ENCODE measurements around the gene RAD51B.
"Not testable (repeated sequence)": the region's sequence is repeated elsewhere in the genome, so short reads cannot be mapped to it uniquely, and the experiment has no call there.

The RAD51B gene

GRCh38 chr14:68426661-68427549 is 607.3 kb downstream of the RAD51B start:
- no peak for DNase-seq

- DNase-seq, result no peak
These were observed 607.9 kb downstream of the RAD51B start for GRCh38 chr14:68427550-68427890.

DNA sequence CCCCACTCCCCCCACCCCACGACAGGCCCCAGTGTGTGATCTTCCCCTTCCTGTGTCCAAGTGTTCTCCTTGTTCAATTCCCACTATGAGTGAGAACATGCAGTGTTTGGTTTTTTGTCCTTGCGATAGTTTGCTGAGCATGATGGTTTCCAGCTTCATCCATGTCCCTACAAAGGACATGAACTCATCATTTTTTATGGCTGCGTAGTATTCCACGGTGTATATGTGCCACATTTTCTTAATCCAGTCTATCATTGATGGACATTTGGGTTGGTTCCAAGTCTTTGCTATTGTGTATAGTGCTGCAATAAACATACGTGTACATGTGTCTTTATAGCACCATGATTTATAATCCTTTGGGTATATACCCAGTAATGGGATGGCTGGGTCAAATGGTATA is 609.3 kb downstream of the RAD51B start:
- DNase-seq, result not testable (repeated sequence)

- DNase-seq, result not testable (repeated sequence)
These were observed 614.6 kb downstream of the RAD51B start for GRCh38 chr14:68434173-68434572.

- not testable (repeated sequence) for DNase-seq
These were observed 616.1 kb downstream of the RAD51B start for GRCh38 chr14:68435631-68436030.

DNA sequence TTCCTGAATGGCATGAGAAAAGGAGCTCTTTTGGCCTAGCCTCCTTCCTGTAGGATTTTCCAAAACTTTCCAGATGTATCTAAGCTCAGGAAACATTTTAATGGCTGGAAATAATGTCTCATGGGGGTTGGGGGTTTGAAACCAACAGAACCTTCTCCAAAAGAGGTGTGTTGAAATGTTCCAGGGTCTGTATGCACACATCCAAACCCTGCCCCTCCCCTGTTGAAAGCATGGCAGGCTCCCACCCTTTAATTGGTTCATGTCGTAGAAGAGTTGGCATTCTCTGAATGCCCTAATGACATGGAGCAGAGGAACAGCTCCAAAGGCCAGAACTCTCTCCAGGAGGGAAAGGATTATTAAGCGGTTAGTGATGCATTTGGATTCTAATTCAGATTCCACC is 620.1 kb downstream of the RAD51B start:
- DNase-seq, result no peak

DNA sequence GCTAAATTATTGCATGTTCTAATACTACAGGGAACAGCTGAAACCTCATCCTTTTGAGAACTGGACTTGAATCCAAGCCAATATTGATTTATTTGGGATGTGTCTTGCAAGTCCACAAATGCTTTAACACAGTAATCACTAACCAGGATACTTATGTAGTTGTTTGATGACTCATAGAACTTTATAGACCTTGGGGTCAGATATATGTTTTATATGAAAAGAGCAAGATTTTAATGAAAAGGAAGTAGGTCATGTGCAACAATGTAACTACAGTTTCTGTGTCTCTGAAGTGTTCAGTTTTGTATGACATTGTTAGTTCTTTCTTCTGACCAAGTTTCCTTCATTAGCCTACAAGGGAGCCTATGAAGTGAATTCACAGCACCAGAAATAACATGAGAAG is 621.2 kb downstream of the RAD51B start:
- DNase-seq, result no peak

DNA sequence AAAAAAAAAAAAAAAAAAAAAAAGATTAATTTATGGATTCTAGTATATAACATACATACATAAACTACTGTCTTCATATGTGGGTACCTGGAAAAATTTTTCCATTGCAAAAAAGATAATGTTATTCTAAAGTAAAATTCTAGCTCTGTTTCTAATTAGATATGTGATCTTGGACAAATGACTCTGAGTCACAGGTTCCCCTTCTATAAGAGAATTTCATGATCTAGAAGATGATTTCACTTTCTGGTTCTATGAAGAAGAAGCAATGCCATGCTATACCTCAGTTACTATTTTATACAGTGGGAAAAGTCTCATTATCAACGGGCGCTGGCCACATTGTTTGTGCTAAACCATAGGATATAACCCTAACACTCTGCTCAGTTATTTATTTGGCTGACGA is 622.0 kb downstream of the RAD51B start:
- no peak for DNase-seq

DNA sequence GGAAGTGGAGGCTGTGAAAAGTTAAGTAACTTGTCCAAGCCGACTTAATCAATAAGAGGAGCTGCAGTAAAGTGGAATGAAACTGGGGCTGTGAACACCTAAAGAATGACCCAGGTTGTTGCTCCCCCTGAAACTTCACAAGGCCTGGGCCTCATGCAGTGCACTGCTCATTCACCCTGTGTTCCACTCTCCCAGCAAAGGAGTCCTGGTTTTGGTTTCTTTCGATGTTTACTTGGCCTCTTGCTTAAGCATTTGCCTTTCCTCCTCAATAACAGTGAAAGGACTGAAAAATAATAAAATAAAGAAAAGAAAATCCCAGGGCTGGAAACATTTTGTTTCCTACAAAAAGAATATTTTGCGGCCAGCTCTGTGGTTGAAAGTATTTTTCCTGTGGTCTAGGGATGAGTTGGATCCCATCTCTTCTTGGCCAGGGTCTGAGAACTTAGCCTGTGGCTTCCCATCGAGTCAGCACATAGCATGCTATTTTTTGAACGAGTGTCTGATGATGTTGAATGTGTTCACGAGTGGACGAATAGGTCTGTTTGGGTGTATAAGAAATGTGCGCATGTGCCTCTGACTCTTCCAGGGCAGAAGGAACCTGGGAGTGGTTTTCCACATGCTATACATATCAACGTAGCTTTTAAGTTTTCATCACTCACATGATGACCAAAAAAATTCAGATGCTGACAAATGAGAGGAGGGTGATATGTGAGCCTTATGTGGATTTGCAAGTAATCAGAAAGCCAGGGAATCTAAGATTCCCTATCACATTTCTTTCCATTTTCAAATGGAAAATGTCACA is 623.5 kb downstream of the RAD51B start:
- no peak for DNase-seq

DNA sequence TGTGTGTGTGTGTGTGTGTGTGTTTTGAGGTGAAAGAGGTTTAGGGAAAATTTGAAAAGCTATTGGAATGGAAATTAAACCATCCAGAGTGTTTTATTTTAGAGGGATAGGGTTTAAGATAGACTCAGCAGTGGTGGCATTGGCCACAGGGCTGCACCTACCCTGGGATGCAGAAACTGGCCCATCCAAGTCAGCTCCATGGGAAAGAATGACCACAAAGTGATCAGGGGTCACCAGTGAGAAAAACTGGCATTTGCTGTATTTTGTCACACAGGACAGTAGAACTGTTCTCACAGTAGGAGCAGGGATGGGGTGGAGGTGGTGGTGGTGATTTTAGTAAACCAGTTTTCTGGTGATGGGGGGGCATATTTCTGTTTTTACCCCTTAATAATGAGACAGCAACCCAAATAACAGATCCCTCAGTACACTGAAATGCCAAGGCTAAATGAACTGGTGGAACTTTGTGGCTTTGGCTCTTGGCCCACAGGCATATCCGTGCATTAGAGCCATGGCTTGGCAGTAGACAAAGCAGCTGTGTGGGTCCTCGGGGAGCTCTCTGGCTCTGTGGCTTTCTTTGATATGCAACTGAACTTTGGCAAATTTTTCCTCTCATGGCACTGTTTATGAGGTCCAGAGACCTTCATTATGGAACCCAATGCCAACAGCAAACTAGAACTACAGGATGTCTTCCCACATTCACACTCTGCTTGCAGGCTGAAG is 625.0 kb downstream of the RAD51B start:
- DNase-seq, result no peak

GRCh38 chr14:68446243-68447040 is 626.9 kb downstream of the RAD51B start:
- no peak for DNase-seq

DNA sequence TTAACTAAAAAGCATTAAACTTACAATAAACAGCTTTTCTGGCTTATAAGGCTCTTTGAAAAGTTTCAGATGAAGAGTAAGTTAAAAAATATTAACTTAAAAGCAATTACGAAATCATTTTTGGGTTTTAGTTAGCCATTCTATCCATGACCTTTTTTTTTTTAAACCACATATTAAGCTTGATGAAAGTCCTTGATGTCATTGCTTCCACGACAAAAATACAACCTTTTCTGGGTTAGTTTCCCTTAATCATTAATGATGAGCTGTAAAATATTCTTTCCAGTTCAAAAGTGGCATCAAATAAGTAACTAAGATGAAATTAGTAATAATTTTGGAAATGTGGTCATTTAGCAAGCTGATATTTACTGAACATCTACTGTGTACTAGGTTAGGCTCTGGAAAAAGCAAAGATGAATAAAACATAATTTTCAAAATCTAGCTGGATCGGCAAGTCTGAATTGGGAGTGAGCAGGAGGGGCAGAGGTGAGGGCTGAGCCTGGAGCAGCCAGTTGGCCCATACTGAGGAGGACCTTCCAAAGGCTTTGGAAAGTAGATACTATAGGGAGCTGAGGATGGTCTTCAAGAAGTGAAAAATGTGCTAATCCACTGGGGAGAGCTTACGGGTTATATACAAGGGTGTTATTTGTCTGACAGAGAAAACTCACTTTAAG is 628.1 kb downstream of the RAD51B start:
- no peak for DNase-seq

GRCh38 chr14:68448252-68448902 is 628.8 kb downstream of the RAD51B start:
- DNase-seq, result no peak

DNA sequence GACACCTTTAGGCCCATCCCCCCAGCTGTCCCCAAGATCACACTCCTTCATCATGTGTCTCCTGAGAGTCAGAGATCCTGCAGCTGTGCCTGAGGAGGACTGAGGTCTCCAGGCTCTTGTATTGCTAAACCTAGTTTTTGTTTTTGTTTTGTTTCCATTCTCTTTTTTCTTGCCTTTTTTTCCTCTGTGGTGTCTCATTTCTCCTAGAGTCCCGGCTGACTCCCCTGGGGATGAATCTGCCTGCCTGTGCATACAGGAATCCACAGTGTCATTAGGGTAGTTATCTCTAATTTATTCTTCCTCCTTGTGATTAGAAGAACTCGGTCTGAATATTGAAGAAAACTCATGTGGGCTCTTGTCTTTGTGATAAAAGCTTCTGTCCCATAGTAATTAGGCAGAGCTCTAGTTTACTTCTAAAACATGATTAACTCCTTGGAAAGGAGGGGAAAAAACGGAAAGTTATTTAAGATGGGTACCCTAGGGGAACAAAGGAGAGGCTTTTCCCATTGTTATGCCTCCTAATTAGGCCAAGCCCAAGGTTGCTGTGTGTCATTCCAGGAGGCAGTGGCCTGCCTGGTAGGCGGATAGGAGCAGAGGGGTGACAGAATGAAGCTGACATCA is 630.1 kb downstream of the RAD51B start:
- no peak for DNase-seq

DNA sequence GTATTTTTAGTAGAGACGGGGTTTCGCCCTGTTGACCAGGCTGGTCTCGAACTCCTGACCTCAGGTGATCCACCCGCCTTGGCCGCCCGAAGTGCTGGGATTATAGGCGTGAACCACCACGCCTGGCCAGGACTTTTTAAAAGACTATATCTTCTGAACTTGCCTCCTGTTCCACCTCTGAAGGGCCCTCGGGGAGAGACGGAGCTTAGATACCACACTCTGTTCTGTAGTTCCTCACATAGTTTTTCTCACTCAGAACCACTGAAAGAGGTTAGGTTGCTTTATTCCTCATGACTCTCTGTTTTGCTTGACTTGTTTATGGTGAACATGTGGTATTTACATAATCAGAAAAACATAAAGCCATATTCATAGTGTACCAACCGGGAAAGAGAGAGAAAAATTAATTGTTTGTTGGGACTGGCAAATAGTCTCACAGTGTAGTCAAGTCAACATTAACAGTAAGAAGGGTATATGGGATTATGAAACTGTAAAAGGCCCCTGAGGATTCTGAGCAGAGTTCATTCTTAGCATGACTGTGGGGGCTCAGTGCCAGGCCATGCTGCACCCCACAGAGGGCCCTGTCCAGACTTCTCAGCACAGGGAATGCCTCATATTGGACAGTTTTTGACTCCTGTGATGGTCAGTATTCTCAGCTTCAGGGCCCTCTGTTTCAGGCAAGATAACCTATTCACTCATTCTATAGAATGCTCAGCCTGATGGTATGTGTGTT is 631.0 kb downstream of the RAD51B start:
- no peak for DNase-seq

DNA sequence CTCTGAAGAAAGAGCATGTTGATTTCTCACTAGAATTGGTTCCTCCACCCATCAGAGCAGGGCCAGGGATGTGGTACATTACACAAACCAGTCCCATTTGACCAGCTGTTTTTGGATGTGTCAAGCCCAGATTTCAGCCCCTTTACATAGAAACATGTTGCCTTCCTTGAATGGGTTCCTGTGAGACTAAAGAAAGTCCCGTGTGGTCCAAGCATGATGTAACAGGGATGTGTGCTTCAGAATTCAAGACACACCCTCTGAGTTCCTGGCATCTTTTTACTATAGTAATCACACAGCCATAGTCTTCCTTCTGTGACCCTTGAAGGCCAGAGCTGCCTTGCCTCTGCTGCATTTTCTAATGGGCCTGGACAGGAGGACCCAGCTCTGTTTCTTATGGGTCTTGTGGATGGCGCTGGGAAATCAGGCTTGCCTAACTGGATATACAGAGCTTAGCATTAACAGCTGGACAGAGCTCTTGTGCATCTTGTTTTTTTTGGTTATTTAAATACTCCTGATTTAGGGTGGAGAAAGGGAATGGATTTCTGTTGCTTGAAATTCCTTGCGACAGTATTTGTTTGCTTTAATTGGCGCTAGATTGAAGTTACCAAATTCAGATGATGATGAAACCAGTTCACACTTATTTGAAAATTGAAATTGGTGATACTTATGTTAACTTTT is 632.3 kb downstream of the RAD51B start:
- DNase-seq, result no peak

- no peak for DNase-seq
These were observed 638.7 kb downstream of the RAD51B start for GRCh38 chr14:68458253-68458652.

DNA sequence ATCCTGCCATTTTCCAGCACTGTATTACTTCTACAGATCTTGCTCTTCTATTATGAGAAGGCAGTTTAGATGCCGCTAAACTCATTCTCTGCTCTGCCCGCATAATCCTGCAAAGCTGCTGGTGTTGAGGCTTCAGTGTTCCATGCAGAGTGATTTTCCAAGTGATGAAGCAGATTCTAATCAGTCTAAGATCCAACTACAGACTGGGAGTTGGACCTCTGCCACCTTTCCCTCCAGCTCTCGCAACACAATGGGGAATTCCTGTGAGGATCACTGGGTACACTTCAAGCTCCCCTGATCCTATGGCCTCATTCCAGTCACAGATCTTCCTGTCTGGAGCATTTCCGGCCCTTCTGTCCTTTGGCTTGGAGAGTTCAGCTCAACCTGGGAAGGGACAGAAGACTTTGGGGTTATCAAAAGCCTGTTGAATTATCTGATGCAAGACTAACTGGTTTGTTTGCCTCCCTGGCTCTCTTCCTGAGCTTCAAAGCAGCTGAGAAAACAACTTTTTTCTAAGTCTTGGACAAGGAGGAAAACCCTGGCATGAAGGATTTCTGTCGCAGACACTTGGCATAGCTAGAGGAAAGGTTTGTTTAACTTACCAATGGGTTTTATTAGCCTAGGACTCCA is 639.4 kb downstream of the RAD51B start:
- DNase-seq, result no peak

- DNase-seq, result no peak
These were observed 640.0 kb downstream of the RAD51B start for GRCh38 chr14:68459480-68460136.
